ENCODE results near the gene IGFBP5. TPM values are rescaled to one million over a fixed set of nuclear protein-coding genes. Genes with fewer than 3 reads are reported as not detected.
A peak's percentile ranks its signal among the peaks of the same experiment; 100 is the strongest.

The IGFBP5 gene
- total RNA-seq, 3 donors from 2014 or later = 161 to 1,107 (median 177) TPM

DNA sequence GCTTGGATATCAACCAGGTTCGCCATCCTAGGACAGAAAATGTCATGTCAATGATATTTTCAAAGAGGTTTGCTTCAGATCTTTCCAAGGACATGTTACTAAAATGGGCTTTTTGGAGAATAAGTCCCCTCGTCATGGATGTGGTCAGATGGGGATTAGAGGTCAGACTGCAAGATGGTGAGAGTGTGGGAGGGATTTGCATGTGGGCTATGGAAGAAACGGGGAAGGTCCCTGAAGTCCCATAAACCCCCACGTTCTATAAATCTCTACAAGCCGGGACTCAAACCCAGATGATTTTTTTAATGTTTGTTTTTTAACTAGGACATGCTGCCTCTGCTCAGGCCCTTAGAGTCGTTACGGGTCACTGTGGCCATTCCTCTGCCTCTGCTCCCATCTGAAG lies 37.7 kb upstream of the IGFBP5 start:
- no peak for DNase-seq (ENCODE audit: low spot score in 2 of 2)
- intact Hi-C loops (cut with DNase I; ENCODE audit: low total_unique reads) = no loop called here
- H3K9me3 ChIP-seq = no peaks in the 10 kb centered on the region
- no peaks in the 10 kb centered on the region for H3K4me1 ChIP-seq
- peak overlapping the region in 1 of 2 donors; percentile 48 for H3K27ac ChIP-seq
- H3K27me3 ChIP-seq = no peaks in the 10 kb centered on the region
- no peak overlapping the region for H3K4me3 ChIP-seq
- TF ChIP-seq POLR2AphosphoS5 (IDR thresholded peaks at IDR 0.05) (no peak), POLR2A (IDR thresholded peaks at IDR 0.05) (no peak)
- TF ChIP-seq, protein P1, sequence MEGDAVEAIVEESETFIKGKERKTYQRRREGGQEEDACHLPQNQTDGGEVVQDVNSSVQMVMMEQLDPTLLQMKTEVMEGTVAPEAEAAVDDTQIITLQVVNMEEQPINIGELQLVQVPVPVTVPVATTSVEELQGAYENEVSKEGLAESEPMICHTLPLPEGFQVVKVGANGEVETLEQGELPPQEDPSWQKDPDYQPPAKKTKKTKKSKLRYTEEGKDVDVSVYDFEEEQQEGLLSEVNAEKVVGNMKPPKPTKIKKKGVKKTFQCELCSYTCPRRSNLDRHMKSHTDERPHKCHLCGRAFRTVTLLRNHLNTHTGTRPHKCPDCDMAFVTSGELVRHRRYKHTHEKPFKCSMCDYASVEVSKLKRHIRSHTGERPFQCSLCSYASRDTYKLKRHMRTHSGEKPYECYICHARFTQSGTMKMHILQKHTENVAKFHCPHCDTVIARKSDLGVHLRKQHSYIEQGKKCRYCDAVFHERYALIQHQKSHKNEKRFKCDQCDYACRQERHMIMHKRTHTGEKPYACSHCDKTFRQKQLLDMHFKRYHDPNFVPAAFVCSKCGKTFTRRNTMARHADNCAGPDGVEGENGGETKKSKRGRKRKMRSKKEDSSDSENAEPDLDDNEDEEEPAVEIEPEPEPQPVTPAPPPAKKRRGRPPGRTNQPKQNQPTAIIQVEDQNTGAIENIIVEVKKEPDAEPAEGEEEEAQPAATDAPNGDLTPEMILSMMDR (IDR thresholded peaks at IDR 0.05) = no peak
- no peaks in the 10 kb centered on the region for H3K36me3 ChIP-seq

DNA sequence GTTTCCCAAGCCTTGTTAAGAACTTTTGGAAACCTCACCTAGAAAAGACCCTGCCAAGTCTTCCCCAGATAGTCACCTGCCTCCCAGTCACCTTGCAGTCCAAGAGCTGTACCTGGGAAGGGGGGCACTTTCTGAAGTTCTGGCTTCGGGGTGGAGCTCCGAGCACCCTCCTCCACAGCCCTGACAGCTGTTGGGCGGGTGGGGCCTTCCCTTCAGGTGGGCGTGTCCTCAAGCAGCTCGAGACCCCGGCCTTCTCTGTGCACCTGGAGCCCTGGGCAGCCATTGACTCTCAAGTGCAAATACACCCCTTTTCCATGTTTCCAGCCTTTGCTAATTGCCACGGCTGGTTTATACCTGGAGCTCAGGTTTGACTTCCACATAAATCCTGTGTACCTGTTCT lies 37.0 kb upstream of the IGFBP5 start:
- intact Hi-C loops (cut with DNase I; ENCODE audit: low total_unique reads) = no loop called here
- H3K9me3 ChIP-seq = no peaks in the 10 kb centered on the region
- H3K36me3 ChIP-seq = no peaks in the 10 kb centered on the region
- TF ChIP-seq POLR2A (IDR thresholded peaks at IDR 0.05) = no peak
- H3K4me1 ChIP-seq = no peaks in the 10 kb centered on the region
- no peaks in the 10 kb centered on the region for H3K27me3 ChIP-seq
- no peak for DNase-seq (ENCODE audit: low spot score in 2 of 2)
- H3K4me3 ChIP-seq = no peak overlapping the region
- H3K27ac ChIP-seq = no peak overlapping the region

DNA sequence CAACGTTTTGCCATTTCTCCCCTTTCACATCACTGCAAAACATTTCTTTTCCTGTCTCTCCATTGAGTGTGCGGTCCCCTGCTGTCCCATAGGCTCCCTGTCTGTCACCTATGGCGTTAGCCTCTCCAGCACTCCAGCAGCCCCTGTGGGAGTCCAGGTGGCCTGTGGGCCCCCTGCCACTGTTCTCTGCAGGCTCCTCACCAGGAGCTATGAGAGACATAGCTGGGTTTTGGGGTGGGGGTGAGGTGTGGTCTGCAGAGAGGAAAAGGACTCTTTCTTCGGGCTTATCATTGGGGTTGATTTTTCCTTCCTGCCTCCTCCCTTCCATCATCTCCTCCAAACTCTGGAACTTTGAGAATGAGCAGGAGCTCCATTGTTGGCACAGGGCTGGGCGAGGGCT lies 36.1 kb upstream of the IGFBP5 start:
- no peak for DNase-seq (ENCODE audit: low spot score in 2 of 2)
- intact Hi-C loops (cut with DNase I; ENCODE audit: low total_unique reads) = no loop called here
- Histone ChIP-seq H3K27ac (no peak overlapping the region), H3K27me3 (no peaks in the 10 kb centered on the region), H3K4me1 (no peaks in the 10 kb centered on the region), H3K36me3 (no peaks in the 10 kb centered on the region), H3K9me3 (no peaks in the 10 kb centered on the region), H3K4me3 (no peak overlapping the region)
- TF ChIP-seq POLR2A (IDR thresholded peaks at IDR 0.05) = no peak
- no peak for TF ChIP-seq POLR2AphosphoS5 (IDR thresholded peaks at IDR 0.05)
- TF ChIP-seq, protein P1 (IDR thresholded peaks at IDR 0.05) = no peak

DNA sequence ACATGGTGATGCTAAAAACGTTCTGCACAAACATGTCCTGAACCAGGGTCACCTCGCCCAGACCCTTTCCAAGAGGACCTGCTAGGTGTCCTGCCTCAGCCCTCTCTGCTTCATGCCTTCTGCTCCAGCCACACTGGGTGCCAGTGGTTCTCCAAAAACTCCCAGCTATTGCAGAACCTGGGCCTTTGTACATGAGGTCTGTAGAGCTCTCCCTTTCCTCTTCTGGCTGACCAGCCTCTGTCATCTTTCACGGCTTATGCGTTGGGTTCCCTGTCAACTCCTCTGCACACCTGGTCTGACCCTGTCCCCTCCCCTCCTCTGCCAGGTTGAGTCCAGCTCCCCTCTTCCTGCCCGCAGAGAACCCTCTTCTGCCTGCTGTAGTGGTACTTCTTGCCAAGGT lies 35.5 kb upstream of the IGFBP5 start:
- no peaks in the 10 kb centered on the region for H3K36me3 ChIP-seq
- no peaks in the 10 kb centered on the region for H3K9me3 ChIP-seq
- intact Hi-C loops (cut with DNase I; ENCODE audit: low total_unique reads) = no loop called here
- TF ChIP-seq POLR2AphosphoS5 (IDR thresholded peaks at IDR 0.05) = no peak
- TF ChIP-seq, protein P1 (IDR thresholded peaks at IDR 0.05) = no peak
- TF ChIP-seq POLR2A (IDR thresholded peaks at IDR 0.05) = no peak
- no peak for DNase-seq (ENCODE audit: low spot score in 2 of 2)
- no peak overlapping the region for H3K27ac ChIP-seq
- H3K4me3 ChIP-seq = no peak overlapping the region
- no peaks in the 10 kb centered on the region for H3K27me3 ChIP-seq
- no peaks in the 10 kb centered on the region for H3K4me1 ChIP-seq

DNA sequence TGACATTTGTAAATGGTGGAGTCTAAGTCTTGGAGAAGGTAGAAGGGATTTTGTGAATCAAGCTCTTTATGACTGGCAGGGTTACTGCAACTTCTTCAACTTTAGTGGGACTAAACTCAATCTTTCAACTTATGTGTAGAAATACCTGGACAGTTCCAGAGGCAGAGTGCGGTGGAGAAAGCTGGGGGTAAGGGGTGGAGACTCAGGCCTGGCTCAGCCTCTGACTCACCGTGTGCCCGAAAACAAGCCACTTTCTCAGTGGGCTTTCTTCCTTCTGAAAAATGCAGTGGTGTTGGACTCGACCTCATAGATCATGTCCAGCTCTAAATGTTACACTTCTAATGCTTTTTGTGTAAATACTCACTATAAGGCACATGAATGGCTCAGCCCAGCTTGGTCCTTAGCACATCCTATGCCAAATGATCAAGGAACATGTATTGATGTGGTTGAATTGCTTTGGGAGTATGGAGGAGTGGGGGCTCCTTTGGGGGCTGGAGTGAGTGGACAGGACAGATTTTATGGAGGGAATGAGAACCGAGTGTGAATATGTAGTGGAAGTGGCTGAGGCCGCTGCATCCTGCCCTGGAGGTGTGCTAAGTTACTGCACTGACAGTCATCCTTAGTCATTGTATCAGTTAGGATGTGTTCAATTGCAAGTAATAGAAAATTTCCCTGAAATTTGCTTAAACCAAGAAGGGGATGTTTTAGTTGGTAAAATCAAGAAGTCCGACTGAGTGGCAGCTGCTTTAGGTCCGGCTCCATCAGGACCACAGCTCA lies 32.2 kb upstream of the IGFBP5 start:
- Histone ChIP-seq H3K27ac (no peak overlapping the region), H3K36me3 (no peaks in the 10 kb centered on the region), H3K4me1 (no peaks in the 10 kb centered on the region), H3K27me3 (no peaks in the 10 kb centered on the region), H3K9me3 (no peaks in the 10 kb centered on the region), H3K4me3 (no peak overlapping the region)
- intact Hi-C loops (cut with DNase I; ENCODE audit: low total_unique reads) = no loop called here
- DNase-seq (ENCODE audit: low spot score in 2 of 2) = no peak
- no peak for TF ChIP-seq POLR2A (IDR thresholded peaks at IDR 0.05)
- TF ChIP-seq, protein P1 (IDR thresholded peaks at IDR 0.05) = no peak

Measured in breast epithelium (tissue), 4 donors.